ENCODE measurements around the gene CELA2A.
"Not testable (repeated sequence)": the region's sequence is repeated elsewhere in the genome, so short reads cannot be mapped to it uniquely, and the experiment has no call there.

The CELA2A gene

DNA sequence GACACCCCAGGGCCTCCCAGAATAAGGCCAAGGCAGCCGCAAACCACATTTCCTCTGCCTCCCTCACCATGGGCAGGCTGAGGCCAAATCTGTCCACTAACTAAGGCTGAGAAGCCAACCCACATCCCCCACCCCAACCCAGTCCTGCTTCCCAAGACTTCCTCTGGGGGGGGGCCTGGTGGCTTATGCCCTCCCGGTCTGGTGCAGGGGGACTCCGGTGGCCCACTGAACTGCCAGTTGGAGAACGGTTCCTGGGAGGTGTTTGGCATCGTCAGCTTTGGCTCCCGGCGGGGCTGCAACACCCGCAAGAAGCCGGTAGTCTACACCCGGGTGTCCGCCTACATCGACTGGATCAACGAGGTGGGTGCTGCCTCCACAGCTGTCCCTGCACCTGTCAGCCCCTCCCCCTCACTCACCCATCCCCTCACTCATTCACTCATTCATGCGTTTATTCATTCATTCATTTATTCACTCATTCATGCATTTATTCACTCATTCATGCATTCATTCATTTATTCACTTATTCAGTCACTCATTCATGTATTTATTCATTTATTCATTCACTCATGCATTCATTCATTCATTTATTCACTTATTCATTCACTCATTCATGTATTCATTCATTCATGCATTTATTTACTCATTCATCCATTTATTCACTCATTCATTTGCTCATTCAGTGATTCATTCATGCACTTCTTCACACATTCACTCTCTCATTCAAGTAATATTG lies 11.0 kb upstream of the CELA2A start:
- FAIRE-seq, result no peak

DNA sequence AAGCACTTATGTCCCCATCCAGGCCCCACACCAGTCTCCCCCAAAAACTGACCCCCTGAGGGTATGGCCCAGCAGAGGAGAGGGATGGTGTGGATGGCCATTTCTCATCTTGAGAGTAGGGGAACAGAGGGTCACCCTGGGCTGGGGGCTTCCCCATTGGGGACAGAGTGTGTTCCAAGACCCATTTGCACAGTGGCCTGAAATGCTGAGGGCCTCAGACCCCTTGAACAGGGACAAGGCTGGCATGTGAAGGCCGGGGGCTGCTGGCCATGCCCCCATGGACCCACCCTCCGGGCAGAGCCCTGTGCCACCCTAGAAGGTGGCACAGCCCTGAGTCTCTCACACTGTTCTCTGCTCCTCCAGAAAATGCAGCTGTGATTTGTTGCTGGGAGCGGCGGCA lies 10.3 kb upstream of the CELA2A start:
- FAIRE-seq, result no peak

DNA sequence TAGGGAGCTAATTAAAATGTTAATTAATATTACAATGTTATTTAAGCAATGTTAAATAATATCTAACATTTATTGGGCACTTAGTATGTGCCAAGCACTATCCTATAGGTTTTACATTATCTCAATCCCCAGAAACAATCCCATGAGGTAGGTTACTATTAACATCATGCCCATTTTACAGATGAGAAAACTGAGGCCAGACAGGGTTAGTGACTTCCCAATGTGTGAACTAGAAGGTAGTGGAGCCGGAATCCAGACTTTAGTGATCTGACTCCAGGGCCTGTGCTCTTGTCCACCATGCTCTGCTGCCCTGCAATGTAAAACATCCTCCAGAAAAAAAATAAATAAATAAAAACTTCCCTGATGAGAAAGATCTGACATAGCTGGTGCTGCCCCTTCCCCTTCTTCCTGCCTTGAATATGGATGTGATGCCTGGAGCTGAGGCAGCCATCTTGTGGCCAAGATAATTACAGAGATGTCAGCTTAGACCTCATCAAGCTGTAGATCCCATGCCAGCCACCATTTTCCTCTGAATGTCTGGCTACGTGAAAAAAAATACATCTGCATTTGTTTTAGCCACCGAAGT lies 7.6 kb upstream of the CELA2A start:
- no peak for FAIRE-seq

DNA sequence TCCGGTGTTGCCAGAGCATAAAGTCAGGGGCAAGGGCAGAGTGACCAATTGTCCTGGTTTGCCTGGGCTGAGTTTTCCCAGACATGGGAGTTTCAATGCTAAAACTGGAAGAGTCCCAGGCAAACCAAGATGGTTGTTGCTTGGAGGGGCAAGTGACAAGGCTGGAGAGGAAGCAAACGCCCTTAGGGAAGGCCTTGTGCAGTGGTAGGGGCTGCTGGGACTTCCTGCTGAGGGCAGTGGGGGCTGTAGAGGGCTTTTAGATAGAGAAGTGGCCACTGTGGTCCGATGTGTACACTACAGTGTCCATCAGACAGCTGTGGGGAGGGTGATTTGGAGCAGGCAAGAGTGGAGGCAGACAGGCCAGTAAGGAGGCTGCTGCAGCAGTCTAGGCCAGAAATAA lies 7.0 kb upstream of the CELA2A start:
- no peak for FAIRE-seq

DNA sequence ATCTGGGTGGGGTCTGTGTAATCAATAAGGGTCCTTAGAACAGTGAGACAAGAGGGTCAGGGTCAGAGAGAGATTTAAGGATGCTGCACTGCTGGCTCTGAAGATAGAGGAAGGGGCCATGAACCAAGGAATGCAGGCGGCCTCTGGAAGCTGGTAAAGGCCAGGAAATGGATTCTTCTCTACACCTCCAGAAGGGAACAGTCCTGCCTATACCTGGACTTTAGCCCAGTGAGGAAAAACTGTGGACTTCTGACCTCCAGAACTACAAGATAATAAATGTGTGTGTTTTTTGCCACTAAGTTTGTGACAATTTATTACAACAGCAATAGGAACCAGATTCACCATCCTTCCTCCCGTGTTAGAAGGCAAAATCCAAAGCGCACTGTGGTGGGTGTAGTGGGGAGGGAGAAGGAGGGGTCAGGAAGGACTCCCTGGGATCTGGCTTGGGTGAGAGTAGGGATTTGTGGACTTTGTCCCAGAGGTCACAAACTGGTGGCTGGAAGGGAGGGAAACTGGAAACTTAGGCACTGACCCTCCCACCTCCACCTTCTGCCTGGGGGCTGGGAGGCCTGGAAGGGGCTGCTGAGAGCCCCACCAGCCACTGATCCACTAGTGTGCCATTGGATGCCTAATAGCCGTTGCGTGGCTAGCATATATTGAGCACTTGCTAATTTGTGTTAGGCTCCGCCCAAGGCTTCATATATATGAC lies 5.4 kb upstream of the CELA2A start:
- no peak for FAIRE-seq

DNA sequence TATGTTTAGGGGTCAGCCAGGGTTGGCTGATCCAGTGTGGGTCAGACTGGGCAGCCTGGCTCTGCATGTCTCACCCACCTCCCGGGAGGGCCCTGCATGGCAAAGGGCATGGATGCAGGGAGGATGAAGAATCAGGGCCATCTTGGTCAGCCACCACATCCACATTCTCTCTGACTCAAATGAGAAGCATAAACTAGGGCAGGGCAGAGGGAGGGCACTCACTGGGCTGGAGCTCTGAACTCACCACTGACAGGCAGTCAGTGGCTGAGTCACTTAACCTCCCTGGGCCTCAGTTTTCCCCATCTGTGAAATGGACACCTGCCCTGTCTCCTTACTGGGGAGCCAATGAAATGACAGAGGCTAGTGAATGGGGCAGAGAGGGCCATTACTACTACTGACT lies 4.3 kb upstream of the CELA2A start:
- no peak for FAIRE-seq

DNA sequence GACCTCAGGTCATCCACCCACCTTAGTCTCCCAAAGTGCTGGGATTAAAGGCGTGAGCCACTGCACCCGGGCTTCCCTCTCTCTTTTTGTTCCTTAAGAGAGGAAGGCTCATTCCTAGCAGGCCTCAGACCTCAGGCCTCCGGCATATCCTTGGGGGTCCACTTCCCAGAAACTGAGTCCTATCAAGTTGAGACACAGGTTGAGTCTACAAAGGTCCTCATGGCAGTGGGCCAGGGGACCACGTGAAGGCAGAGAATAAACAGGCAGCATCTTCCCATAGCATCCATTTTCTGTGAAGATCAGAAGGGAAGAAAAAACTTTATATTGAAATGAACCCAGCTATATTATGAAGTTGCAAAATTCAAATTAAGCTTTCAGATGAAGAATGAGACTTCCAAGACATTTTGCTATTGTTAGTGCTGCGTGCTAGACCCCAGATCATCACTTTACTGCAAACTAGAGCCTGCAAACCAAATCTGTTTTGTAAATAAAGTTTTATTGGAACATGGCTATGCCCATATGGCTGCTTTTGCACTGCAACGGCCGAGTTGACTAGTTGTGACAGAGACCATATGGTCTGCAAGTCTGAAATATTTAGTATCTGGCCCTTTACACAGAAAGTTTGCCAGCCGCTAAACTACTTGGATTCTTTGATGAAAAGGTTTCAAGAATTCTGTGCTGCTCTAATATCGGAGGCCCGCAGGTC lies 3.5 kb upstream of the CELA2A start:
- no peak for FAIRE-seq

DNA sequence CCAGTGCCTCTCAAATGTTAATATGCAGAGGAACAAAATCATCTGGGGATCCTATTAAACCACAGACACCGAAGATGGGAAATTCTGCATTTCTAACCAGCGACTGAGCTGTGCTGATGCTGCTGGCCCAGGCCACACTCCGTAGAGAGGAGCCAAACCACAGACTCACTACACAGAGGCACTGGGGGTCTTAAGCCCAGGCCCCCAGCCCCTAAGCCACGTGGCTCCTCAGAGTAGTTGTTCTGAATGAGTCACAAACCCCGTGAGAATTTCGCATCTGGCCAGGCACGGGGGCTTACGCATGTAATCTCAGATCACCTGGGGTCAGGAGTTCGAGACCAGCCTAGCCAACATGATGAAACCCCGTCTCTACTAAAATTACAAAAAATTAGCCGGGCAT lies 2.8 kb upstream of the CELA2A start:
- FAIRE-seq, result no peak

DNA sequence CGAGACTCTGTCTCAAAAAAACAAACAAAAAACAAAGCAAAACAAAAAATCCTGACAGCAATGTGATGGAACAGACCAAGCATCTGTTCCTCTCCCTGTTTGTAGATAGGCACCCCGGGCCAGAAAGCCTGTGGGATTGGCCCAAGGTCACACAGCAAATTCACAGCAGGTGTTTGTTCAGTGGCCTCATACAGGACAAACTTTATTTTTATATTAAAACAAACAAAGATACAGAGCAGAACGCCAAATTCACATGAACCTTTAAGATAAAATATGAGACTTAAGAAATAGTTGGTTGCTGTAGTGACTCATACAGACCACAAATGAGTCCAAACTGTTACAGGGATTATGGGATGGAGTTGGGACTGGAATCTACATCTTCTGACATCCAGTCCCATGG lies 2.3 kb upstream of the CELA2A start:
- no peak for FAIRE-seq

DNA sequence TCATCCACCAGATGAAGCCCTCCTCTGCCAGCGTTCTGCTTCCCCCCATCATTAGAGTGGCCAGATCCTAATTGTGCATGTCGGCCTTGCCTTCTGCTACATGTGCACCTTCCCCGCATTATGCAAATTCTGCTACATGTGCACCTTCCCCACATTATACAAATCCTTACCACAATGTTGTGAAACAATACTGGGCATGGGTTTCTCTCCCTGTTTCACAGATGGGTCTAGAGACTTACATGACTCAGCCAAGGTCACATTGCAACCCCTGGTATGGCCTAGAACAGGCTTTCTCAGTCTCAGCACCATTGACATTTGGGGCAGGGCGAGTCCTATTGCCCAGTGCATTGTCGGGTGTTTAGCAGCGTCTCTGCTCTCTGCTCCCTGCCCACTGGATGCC lies 1.0 kb upstream of the CELA2A start:
- FAIRE-seq, result no peak

DNA sequence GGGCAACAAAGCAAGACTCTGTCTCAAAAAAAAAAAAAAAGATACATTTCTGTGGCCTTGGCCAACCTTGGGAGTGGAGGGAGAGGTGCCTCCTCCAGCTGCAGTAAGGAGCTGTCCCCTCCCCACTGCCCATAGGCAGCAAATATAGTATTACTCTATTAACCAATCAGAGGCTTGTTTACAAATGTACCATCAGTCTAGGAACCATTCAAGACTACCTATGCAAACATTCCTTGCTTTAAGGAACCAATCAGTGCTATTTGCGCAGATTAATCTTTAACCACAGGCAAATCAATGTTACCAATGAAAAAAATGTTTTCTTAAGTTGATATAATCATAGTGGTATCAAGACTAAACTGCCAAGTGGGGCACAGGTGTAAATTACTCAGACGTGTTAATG lies 1.1 kb downstream of the CELA2A start:
- FAIRE-seq, result no peak

DNA sequence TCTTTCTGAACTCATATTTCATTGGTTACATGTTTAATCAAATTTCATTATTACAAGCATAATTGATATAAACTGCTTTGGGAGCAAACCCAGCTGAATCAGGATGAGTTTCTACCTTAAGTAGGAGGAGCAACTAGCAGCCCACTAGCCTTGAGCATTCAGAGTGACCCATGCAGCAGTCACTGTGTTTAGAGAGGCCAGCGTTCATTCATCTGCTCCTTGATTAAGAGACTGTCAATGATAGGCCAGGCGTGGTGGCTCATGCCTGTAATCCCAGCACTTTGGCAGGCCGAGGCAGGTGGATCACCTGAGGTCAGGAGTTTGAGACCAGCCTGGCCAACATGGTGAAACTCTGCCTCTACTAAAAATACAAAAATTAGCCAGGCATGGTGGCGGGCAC lies 1.9 kb downstream of the CELA2A start:
- FAIRE-seq, result not testable (repeated sequence)

DNA sequence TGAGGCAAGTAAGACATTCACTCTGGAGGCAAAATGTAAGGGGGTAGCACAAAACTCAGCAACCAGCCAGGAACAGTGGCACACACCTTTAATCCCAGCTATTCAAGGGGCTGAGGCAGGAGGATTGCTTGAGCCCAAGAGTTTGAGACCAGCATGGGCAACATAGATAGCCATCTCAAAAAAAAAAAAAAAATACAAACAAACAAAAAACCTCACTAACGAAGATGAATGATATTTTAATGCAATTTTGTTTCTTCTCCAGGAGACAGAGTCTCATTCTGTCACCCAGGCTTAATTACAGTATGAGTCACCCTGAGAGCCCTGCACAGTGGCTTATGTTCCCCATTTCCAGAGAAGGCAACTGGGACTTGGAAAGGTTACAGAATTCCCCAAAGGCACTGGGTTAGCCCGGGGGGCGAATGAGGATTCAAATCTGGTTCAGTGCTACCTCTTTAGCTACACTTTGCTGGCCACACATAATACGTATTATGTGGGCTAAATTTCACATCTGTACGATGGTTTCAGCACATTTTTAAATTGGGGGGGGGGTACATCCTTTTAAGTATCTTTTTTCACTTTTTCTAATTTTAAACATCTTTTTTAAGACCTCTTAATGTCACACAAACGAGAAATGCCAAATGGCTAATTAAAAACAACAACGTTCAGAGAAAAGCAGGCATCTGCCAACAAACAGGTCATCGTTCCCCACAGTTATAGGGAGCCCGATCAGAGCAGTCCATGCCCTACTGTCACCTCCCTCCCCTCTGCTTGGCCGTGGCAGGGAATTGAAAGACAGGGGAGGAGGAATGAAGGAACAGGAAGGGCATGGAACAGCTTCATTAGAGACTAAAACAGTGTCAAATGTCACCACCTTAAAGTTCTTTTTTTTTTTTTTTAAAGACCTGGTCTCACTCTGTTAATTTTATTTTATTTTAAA lies 3.5 kb downstream of the CELA2A start:
- no peak for FAIRE-seq

DNA sequence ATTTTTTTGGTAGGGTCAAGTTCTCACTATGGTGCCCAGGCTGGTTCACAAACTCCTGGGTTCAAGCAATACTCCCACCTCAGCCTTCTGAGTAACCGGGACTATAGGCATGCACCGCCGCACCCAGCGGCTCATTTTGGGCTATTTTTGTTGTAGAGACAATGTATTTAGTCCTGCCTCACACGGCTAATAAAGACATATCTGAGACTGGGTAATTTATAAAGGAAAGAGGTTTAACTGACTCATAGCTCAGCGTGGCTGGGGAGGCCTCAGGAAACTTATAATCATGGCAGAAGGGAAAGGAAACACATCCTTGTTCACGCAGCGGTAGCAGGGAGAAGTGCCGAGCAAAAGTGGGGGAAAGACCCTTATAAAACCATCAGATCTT lies 4.2 kb downstream of the CELA2A start:
- no peak for FAIRE-seq

DNA sequence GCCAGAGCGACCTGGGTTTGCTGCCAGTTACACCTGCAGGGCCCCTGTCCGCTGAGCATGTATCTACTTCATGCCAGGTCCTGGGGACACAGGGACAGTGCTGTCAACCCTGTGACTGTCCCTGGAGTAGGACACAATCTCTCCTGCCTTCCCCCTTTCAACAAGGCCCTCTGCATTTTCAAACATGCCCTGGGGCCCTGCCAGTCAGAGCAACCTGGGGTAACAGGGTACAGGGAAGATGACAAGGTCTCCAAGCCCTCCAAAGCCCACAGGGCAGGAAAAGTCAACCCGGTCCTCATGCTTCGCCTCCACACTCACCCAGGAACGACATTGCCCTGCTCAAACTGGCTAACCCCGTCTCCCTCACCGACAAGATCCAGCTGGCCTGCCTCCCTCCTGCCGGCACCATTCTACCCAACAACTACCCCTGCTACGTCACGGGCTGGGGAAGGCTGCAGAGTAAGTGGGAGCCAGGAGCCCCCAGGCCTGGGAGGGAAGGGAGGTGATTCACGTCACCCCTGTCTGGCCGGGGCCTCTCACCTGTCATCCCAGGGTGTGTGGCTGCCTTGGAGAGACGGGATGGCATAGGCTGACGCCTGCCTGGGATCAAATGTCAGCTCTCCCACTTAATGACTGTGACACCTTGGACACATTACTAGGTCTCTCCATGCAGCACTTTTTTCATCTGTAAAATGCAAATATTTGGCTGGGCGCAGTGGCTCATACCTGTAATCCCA lies 6.7 kb downstream of the CELA2A start:
- not testable (repeated sequence) for FAIRE-seq

DNA sequence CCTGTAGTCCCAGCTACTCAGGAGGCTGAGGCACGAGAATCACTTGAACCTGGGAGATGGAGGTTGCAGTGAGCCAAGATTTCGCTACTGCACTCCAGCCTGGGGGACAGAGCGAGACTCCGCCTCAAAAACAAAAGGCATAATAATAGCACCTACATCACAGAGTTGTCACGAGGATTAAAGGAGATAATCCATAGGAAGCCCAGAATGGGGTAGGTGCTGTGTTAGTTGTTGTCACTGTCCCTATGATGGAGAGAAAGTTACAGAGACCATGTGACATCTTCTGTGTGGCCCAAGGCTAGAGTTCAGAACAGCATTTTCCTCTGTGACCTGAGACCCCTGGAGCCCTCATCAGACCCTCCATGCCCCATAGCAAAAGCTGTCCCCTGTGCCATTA lies 7.4 kb downstream of the CELA2A start:
- not testable (repeated sequence) for FAIRE-seq

DNA sequence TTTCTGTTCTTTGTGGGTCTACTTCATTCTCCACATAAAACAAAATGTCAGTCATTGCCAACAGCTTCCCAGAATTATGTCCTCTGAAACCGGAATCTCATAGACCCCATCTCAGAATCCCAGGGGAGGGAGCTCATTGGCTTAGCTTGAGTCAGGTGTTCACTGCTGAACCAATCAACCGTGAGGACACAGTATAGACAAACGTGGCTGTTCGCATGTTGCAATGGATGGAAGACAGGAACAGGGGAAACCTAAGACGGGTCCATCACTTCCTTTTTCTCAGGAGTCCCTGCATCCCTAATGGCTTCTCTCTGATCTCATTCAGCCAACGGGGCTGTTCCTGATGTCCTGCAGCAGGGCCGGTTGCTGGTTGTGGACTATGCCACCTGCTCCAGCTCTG lies 9.1 kb downstream of the CELA2A start:
- FAIRE-seq, result no peak

DNA sequence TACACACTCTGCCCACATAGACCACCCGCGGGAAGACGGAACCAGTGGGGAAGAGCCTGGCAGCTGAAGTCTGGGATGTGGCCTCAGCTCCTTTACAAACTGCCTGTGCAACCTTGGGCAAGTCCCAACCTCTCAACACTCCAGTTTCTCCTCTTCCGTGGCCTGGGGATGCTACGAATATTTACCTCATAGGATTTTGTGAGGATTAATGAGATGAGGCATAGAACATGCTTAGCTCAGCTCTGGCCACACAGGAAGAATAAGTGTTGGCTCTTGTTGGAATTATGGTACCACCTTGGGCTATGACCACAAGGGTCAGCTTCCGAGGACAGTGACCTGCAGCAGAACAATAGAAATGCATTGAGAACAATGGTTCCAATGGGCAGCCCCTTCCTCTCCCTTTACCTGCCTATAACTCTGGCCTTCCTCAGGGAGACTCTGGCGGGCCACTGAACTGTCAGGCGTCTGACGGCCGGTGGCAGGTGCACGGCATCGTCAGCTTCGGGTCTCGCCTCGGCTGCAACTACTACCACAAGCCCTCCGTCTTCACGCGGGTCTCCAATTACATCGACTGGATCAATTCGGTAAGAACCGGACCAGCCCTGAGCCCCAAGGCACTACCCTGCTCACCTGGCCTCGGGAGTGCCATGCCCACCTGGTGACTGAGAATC lies 10.6 kb downstream of the CELA2A start:
- not testable (repeated sequence) for FAIRE-seq

DNA sequence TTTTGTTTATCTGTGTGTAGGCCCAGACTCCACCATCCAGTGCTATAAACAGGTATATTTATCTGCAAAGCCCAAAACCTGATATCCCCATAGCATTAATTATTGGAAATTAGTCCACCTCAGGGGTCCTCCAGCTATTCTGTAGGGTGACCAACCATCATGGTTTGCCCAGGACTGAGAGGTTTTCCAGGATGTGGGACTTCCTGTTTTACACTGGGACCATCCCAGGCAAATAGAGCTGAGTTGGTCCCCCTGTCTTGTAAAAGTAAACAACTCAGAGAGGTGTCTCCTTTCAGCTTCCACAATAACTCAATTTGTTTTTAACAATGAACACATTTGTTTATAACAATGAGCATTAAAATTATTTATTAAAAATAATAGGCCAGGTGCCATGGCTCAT lies 11.6 kb downstream of the CELA2A start:
- no peak for FAIRE-seq

DNA sequence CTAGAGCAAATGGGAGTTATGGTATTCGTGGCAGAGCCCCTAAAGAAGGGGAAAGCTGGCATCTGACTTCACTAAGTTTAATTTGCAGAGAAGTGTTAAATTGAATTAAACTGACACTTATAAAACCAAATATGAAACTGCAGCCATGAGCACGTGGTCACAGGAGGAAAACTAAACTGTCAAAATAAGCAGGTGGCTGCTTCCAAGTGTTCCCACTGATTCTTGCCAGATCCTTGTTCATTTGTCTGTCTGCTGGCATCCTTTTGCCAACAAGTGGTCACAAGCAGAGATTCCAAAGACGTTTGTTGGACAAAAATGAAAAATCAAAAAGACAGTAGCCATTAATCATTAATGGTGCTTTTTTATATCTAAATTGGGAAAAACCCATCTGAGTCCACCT lies 12.8 kb downstream of the CELA2A start:
- no peak for FAIRE-seq

DNA sequence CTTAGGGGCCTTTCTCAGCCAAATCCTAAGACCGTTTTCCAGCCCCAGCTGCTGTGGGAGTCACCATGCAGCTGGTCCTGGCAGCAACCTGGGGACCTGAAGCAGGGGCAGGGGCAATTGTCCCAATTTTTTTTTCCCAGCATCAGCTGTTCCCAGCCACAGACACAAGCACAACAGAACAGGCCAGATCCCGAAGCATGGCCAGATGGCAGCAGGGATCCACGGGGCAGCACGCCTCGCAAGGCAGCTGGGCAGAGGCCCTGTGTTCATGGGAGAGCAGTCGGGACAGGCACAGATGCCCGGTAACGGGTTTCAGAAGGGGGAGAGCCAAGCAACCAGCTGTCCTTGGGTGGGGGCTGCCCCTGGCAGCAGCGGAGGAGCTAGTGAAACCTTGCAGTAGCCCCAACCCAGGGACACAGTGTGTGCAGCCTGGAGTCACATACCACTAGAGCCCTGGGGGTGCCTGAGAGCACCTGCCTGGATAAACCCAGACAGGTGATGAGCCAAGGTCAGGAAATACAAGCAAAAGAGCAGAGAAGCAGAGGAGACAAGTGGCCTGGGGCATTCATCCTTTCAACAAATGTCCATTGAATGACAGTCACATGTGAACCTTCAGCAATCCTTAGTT lies 13.4 kb downstream of the CELA2A start:
- not testable (repeated sequence) for FAIRE-seq

Measured in TTC549 (cell line).